ENCODE measurements around the gene SSRP1. TPM values are rescaled to one million over a fixed set of nuclear protein-coding genes. Genes with fewer than 3 reads are reported as not detected.
A peak's percentile ranks its signal among the peaks of the same experiment; 100 is the strongest.

SSRP1 gene
- total RNA-seq, 1 experiment from 2014 or later = 249 TPM

DNA sequence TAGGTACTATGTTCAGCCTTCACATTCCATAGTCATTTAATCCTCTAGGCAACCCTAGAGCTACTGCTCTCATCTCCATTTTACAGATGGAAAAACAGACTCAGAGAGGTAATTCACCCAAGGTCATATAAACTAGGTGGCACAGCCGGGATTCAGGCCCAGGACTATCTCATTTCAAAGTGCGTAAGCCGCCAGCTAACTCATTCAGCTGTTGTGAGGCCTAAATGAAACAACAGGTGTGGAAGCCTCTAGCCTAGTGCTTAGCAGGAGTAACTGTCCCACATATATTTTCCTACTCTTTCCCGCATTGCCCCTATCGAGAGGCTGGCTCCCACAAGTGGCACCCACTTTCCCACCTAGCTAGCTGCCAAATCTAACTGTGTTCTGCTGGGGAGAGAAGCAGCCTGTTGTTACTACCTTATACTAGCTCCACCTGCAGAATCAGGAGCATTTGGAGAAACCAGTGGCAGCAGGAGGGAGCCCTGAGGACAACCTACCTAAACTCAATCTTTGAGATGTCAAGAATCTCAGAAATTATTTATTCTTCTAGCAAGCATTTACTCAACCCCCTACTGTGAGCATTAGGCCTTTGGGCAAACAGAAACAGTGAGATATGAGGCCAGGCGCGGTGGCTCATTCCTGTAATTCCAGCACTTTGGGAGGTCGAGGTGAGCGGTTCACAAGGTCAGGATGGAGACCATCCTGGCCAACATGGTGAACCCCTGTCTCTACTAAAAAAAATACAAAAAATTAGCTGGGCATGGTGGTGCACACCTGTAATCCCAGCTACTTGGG is 24.4 kb upstream of the SSRP1 start:
- DNase-seq (ENCODE audit: low read depth) = no peak

DNA sequence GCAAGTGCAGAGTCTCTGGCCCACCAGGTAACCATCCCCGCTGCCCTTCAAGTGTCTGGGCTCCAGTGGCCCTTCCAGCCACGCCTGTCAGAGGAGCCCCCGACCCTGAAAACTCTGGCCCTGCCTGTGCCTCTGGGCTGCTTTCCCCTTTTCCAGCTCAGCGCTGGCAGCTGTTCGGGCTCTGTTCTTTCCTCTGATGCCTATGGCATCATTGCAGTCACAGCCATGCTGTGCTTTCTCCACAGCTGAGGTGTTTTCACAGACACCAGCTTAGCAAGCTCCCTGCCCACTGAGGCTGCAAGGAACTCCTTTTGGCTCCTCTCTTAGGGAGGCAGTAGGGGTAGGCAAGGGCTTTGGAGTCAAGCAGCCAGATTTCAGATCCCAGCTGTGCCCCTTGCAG is 23.7 kb upstream of the SSRP1 start:
- DNase-seq (ENCODE audit: low read depth) = no peak

DNA sequence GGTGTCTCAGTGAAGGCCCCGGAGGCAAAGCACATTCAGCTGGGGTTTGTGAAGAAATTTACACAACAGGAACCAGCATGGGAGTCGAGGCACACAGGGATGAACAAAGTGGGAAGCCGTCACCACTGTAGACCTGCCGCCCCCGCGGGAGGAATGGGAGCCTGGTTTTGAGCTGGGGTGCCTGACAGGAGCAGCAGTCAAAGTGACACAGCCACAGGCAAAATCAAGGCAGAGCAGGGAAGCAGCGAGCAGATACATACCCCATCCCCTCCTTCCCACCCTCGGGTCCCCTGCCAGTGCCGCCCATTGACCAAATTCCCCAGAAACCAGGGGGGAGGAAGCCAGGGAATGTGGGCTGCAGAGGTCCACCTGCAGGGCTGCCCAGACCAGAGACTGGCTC is 23.3 kb upstream of the SSRP1 start:
- DNase-seq (ENCODE audit: low read depth) = no peak

DNA sequence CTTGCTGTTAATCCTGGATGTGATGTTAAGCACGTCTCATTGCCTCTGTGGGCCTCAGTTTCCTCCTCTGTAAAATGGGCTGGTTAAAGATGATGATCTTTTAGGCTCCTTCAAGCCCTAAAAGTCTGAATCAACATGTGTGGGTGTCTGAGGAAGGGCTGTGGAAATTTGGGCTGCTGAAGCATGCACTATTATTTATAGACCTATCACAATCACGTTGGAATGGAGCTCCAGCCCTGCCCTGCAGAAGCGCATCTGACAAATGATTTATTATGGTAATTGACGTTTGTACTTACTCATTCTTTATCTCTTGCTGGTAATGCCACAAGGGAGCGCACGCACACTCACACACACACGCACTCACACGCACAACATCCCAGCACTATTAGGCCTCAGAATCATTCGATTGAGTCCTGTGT is 22.9 kb upstream of the SSRP1 start:
- no peak for DNase-seq (ENCODE audit: low read depth)

DNA sequence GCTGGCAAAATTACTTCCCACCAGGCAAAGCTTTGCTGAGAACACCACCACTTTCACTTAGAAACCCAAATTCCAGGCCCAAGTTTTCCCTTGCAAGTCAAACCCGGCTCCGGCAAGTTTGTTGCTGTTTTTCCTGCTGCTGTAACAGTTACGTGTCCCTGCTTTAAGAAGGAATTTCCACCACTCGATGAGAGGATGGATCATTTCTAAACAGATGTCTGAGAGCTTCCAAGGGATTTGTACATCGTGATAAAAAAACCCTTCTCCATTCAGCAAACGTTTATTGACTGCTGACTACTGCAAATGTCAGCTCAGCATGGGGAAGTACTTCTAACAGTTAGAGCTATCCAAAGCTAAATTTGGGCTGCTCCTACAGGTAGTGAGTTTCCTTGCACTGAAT is 22.2 kb upstream of the SSRP1 start:
- no peak for DNase-seq (ENCODE audit: low read depth)

DNA sequence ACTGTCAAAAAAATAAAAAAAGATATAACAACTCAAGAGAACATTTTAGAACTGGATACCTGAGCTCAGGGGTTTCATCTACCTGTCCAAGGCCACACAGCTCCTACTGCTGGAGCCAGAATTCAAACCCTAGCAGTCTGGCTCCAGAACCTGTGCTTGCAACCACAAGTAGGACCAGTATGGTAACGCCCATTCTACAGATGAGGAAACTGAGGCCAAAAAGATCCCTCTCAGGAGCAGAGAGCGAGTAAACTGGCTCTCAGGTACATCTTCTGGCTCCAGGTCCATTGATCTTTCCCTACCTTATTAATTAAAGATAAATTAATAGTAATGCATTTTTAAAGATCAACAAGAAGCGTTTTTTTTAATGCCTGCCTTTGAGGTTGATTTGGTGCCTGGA is 21.6 kb upstream of the SSRP1 start:
- no peak for DNase-seq (ENCODE audit: low read depth)

DNA sequence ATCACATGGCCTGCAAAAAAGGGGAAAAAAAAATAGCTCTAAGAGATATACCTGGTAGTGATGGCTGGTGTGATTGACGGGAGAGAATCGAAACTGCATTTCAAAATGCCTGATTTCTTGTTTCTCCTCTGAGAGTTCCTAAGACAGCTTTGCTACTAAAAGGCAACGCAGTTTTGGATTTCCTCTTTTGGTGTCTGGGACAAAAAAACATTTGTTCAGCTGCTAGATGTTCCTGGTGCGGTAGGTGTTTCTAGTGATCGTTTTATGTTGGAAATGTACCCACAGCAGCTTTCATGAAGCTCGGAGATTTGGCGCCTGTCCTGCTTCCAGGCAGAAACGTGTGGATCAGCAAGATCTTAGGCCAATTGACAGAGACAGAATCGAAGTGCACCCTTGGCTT is 20.6 kb upstream of the SSRP1 start:
- no peak for DNase-seq (ENCODE audit: low read depth)

DNA sequence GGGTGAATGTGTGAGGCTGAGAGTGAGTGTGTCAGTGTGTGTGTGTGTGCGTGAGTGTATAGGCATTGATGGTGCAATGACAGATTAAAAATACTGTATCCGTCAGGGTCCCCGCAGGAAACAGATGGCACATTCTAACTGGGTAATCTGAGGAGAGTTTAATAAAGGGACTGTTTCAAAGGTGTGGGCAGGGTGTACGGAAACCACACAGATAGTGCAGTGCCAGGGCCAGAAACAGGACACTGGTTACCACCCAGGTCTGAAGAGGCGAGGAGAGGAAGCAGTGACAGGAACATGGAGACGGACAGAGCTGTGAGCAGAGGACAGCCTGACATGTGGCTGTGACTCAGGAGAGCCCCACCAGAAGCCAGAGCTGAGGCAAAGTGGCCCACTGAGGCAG is 19.0 kb upstream of the SSRP1 start:
- no peak for DNase-seq (ENCODE audit: low read depth)

DNA sequence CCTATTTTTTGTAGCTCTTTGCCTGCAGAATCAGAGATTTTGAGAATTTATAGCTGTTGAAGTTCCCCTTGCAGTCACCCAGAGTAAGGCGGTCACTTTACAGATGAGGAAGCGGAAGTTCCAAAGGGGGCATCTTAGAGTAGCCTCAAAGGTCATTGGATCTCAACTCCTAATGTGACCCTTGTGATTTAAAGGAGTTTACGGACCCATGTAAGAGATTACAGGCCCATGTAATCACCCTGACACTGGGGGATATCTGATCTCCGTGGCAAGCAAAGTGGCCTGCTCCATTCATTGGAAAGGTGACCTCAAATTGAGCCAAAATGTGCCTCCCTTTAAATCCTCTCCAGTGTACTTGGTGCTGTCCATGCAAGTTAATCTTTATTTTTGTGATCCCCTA is 18.2 kb upstream of the SSRP1 start:
- DNase-seq (ENCODE audit: low read depth) = no peak

DNA sequence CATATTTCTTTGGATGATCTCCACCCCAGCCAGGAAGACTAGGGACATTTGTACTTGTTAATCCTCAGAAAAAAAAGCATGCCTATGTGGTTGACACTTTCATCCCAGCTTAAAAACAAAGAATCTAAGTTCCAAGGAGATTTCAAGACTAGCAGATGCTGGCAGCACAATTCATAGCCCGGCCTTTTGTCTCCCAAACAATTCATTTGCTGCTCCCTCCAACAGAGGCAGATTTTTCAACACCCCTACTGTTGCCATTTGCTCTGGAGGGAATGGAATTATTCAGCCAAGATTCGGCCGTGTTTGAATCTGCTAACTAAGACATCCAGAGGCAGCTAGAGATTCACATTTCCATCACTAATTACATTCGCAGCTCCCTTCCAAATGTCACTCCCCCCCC is 17.8 kb upstream of the SSRP1 start:
- DNase-seq (ENCODE audit: low read depth) = no peak

DNA sequence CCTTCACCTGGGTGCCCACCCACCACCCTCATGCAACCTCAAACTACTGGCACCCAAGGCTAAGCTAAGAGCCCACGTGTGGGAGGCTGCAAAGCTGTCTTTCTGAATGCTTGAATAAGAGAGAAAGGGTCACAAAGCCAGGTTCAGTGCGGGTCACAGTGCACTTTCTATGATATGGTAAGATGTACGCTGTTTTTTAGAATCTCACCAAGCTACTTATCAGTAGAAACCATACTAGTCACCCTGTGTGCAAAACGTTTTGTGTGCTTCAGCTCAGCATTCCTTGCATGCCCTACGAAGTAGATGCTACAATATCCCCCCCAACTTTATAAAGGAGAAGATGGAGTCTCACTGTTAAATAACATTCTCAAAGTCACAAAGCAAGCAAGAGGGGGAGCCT is 17.3 kb upstream of the SSRP1 start:
- DNase-seq (ENCODE audit: low read depth) = no peak

DNA sequence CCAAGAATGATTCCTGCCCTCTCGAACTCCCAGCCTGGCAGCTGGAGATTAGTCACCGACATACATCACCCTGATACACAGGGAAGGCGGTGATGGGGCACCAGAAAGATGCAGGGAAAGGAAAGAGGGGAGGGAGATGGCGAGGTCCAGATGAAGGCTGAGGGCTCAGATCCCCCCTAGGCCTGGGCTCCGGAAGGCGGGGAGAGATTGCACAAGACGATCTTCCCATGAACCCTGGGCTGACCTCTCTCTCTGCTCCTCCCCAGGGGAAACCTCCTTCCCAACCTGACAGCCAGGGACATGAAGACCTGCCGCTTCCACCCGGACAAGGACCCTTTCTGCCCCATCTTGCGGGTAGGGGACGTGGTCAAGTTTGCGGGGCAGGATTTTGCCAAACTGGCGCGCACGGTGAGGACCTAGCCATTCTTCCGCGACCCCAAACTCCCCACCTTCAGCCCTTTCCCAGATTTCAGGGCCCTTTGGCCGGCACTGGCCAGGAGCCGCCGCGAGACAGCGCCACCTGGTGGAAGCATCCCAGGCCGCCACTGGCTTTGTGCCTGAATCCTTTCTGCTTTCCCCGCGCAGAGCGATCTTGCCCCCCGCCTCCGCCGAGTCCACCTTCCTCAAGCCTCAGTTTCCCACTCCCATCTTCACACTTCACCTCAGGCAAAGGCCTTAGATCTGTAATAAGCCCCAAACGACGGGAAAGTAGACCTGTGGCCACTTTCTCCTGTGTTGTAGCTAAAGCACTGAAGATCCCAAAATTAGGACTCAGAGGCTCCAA is 14.0 kb upstream of the SSRP1 start:
- peak; percentile 54 for DNase-seq (ENCODE audit: low read depth)

DNA sequence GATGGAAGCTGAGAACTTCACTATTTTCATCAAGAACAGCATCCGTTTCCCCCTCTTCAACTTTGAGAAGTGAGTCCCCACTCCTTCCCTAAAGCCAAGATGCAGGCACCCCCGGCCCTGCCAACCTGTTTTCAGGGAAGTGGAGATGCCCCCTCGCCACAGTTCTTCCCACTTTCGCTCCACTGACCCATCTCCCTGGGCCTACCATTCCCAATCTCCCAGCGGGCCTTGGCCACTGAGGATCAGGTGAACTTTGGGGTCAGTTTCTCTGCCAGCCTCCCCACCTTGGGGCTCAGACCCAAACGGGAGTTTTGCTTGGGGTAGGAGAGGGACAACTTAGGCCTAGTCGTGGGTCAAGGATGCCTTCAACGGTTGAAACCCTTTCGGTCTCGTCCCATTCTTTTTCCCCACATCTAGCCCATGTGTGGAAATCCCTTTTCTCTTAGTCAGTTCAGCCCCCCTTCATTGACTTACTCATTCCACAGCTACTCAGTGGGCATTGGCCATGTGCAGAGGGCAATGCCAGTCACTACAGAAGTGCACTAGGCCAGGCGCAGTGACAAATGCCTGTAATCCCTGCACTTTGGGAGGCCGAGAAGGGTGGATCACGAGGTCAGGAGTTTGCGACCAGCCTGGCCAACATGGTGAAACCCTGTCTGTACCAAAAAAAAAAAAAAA is 13.1 kb upstream of the SSRP1 start:
- DNase-seq (ENCODE audit: low read depth) = no peak

DNA sequence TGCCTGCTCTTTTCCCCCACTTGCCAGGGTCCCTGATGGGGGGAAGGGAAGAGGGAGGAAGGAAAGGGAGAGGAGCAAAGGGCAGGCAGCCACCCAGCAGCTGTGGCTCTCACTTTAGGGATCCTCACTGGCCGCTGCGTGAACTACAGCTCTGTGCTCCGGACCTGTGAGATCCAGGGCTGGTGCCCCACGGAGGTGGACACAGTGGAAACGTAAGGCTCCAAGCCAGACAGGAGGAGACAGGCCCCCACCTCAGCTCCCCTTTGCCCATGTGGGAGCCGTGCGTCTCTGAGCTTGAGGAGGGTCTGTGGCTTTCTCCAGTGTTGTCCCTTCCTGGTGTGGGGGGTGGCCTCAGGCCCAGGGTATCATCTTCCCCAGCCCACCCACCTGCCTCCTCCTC is 12.4 kb upstream of the SSRP1 start:
- DNase-seq (ENCODE audit: low read depth) = no peak

DNA sequence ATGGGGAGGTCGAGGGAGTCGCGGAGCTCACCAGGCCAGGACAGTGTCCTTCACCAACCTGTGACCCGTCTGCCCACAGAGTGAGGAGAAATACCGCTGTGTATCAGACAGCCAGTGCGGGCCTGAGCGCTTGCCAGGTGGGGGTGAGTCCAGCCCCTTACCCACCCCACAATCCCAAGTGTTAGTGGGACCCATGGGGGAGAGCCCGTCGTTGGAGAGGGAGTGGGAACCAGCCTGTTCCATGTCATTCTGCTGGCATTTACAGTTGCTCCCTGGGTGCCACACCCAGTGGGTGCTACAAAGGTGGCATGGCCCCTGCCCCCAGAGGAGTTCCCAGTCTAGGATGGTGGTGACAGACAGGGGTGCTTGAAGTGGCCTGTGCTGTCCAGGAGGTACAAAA is 11.6 kb upstream of the SSRP1 start:
- DNase-seq (ENCODE audit: low read depth) = no peak

DNA sequence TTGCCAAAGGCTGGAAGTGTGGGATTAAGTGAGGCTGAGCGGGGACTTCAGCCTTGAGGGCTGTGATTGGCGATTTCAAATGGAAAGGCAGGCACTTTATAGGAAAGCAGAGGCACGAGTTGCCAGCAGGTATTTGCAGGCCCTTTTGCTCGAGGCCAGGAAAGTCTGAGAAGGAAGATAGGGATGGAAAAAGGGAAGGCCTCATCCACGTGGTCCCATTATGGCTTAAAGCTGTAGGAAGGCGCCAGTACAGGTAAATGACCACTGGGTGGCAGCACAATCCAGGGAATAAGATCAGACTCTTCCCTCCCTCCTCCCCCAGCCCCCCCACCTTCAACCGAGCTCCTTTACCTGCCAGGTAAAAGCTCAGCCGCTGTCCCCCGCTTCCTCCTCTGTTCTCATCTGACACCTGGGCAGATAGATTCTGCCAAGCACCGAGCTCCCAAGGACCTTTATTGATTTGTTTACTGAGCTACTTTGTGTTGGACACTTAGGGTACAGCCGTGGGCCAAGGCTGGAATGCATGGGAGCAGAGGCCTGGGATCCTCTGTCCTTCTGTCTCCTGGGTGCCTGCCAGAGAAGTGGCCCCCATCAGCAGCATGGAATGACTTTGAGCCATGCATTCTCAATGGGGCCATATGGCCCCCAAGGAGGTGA is 10.0 kb upstream of the SSRP1 start:
- peak; percentile 53 for DNase-seq (ENCODE audit: low read depth)

DNA sequence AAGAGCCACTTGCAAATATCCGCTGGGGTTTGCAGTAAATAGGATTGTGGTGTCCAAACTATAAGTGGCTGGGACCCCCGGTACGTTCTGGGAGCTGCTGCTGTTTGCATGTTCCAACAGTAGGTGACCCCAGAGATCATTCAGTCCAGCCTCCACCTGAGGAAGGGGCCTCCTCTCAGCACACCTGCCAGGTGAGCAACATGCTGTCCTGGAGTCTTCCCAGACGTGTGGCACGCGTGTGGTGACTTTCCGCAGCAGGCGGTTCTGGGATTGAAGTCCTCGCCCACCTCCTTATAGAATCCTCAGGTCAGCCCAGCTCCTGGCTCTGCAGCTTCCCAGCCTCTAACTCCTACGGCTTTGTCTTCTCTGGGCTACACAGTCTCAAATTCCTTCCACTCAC is 9.1 kb upstream of the SSRP1 start:
- DNase-seq (ENCODE audit: low read depth) = no peak

DNA sequence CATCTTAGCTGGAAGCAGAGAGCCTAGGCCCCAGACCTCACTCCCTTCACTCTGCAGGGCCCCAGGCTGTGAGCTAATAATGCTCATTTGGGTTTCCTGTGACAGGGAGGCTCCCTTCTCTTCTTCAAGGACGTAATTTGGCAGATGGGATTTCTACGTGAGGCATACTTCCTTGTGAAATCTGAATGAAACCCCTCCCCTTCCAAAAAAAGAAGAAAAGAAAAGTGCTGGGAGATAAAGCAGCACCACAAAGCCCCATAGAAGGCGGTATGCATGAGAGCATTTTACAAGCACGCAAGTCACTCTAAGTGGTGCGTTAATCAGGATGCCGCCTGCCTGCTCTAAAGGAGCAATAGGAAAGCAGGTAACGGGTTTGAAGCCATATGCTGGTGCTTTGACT is 8.1 kb upstream of the SSRP1 start:
- DNase-seq (ENCODE audit: low read depth) = no peak

DNA sequence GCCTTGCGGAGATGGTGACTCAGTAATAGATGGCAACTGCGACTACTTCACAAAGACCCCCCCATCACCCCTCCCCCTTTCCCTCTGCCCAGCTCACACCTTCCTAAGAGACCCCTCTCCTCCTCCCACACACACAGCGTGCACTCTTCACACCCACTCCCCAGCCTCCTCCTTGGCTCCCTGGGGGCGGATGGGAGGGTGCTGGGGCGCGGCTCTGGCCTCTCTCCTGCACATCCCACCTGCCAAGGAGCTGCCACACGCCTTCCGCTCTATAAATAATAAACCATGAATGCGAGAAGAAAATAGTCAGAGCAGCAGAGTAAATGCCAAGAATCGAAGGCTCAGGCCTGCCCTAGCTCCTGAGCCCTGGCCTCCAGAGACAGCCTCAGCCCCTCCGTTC is 7.0 kb upstream of the SSRP1 start:
- no peak for DNase-seq (ENCODE audit: low read depth)

DNA sequence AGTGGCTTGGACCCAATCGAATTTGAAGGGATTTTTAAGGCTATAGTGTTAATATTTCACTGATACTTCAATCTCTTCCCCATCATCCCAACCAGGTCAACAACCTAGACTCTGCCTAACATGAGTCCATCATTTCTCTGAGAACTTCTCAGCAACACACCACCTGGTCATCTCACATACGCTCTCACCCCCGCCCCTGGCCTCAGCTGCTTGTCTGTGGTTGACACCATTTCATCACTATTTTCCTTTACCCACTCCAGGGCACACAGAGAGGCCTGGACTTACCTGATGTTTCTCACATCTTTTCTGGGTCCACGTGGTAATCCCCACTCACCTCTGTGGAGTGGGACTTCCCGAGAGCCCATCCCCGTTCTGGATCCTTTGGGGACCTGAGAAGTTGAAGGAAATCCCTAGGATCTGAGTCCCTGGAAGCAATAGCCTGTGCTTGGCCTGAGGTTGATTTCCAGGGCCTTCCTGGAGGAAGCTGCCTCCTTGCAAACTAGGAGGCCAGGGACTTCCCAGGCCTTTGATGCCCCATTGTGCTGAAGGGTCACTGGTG is 5.6 kb upstream of the SSRP1 start:
- no peak for DNase-seq (ENCODE audit: low read depth)

DNA sequence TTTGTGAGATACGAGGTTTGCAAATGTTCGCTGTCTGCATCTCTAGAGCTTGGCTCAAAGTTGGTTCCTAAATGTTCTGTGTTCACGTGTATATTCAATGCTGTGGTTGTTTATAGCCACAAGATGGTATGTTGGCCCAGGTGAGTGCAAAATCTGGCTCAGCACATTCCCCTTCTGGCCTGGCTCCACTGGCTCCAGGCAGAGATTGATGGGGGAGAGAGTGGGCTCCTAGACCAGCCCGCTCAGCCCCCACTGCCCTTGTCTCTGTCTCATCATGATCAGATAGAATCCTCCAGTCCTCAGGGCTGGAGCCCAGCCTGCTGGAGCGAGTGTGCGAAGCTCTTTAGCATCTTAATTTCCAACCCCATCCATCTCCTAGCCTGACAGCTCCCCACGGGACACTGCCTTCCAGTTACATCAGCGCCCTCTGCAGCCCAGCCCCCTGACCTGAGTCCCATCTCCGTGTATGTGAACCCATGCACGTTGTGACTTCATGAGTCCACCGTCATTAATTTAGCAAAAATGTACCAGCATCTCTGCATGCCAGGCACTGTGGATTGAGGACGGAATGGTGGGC is 4.4 kb upstream of the SSRP1 start:
- DNase-seq (ENCODE audit: low read depth) = no peak
